Peyer's patch (tissue), 4 donors: ENCODE data around the gene PDE2A. TPM values are rescaled to one million over a fixed set of nuclear protein-coding genes. Genes with fewer than 3 reads are reported as not detected.
A peak's percentile ranks its signal among the peaks of the same experiment; 100 is the strongest.

Experiments
- DNase-seq, 3 donors: peaks; one replicate each; pipeline ENCODE4 v3.0.0-alpha.2; 2017 to 2019
- H3K27ac ChIP-seq, 4 donors: fragments of 200-600 bp; sonication (generic); one replicate each; pipeline ENCODE4 v1.5.1; 2016 to 2019
- H3K27me3 ChIP-seq, 2 donors: fragments of 200-600 bp; sonication (generic); one replicate each; pipeline ENCODE4 v1.5.1; 2019
- H3K36me3 ChIP-seq, 3 donors: fragments of 200-600 bp; sonication (generic); one replicate each; pipeline ENCODE4 v1.5.1; 2016 to 2019
- H3K4me1 ChIP-seq, 4 donors: fragments of 200-600 bp; sonication (generic); one replicate each; pipeline ENCODE4 v1.5.1; 2016 to 2019
- H3K4me3 ChIP-seq, 4 donors: fragments of 200-600 bp; sonication (generic); 1 replicate in 3 of 4; 2 replicates in 1 of 4; pipeline ENCODE4 v1.5.1; 2016 to 2019; ENCODE audit warnings: mild to moderate bottlenecking in 1 of 4
- H3K9me3 ChIP-seq, 4 donors: fragments of 200-600 bp; sonication (generic); one replicate each; pipeline ENCODE4 v1.5.1; 2016 to 2019; ENCODE audit warnings: mild to moderate bottlenecking in 1 of 4
- POLR2A ChIP-seq, 2 donors: fragments of 450-650 bp; IDR thresholded peaks; one replicate each; pipeline ENCODE4 v1.5.1; 2017; ENCODE audit warnings: antibody characterized with exemption in 2 of 2, mild to moderate bottlenecking in 2 of 2, moderate library complexity in 2 of 2
- total RNA-seq, 4 donors: library from RNA; depleted of rRNA; stranded (reverse); fragments of >200 nt; gene quantifications; one replicate each; pipeline ENCODE4 v1.1.0, GENCODE V29; 2016
- TF ChIP-seq, protein P1 (sequence below), 6 experiments: fragments of 450-650 bp in 4 of 6; fragments of 200-600 bp in 2 of 6; sonication (generic) in 1 of 6; IDR thresholded peaks; one replicate each; pipeline ENCODE4 v1.5.1; 2017 to 2019; ENCODE audit warnings: antibody characterized with exemption in 6 of 6, mild to moderate bottlenecking in 3 of 6, moderate library complexity in 1 of 6

Gene PDE2A
- total RNA-seq, 4 donors from 2014 or later, result 8.4 to 75.9 (median 33.1) TPM

DNA sequence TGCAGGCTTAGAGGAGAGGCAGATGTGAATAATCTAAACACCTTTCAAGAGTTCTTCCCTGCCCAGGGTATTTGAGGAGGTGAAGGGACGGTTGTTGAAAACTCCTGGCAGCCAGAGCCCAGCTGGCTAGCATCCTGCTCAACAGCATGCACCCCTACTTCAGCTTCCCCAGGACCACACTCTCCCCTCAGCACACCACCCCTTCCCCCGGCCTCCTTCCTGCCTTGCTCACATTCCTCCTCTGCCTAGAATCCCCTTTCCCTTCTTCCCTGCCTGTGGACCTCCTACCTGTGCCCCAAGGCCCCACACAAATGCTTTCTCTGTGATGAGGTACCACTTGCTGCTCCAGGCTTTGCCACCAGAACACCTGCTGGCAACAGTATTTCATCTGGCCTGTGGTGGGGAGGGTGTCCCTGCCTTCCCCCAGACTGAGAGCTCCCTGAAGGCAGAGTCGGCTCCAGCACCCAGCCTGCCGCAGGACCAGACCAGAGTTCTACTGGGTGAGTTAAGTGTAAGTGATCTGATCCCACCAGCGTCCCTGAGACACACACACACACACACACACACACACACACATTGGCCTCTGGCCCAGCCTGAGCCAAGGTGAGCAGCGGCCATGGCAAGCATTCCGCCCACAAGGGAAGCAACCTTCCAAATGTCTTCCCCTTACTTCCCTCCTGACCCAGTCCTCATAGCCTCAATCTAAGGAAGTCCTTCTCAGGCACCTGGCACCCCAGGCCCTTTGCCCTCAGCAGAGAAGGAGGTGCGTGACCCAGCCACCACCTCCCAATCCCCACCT, 79.5 kb downstream of the PDE2A start:
- H3K27ac ChIP-seq, result no peak overlapping the region
- DNase-seq, result no peak
- H3K36me3 ChIP-seq, result no peaks in the 10 kb centered on the region
- H3K27me3 ChIP-seq, result peaks cover 0 to 6% of the 10 kb centered on the region in 2 donors
- H3K4me1 ChIP-seq, result peaks cover 0 to 10% (median 4%) of the 10 kb centered on the region in 4 donors
- H3K9me3 ChIP-seq, result no peaks in the 10 kb centered on the region
- TF ChIP-seq, protein P1, sequence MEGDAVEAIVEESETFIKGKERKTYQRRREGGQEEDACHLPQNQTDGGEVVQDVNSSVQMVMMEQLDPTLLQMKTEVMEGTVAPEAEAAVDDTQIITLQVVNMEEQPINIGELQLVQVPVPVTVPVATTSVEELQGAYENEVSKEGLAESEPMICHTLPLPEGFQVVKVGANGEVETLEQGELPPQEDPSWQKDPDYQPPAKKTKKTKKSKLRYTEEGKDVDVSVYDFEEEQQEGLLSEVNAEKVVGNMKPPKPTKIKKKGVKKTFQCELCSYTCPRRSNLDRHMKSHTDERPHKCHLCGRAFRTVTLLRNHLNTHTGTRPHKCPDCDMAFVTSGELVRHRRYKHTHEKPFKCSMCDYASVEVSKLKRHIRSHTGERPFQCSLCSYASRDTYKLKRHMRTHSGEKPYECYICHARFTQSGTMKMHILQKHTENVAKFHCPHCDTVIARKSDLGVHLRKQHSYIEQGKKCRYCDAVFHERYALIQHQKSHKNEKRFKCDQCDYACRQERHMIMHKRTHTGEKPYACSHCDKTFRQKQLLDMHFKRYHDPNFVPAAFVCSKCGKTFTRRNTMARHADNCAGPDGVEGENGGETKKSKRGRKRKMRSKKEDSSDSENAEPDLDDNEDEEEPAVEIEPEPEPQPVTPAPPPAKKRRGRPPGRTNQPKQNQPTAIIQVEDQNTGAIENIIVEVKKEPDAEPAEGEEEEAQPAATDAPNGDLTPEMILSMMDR (IDR thresholded peaks at IDR 0.05), result no peak
- TF ChIP-seq POLR2A (IDR thresholded peaks at IDR 0.05), result no peak
- H3K4me3 ChIP-seq, result no peak overlapping the region

GRCh38 chr11:72592698-72593495, 81.3 kb downstream of the PDE2A start:
- no peak for TF ChIP-seq POLR2A (IDR thresholded peaks at IDR 0.05)
- TF ChIP-seq, protein P1 (IDR thresholded peaks at IDR 0.05), result no peak
- Histone ChIP-seq H3K27me3 (peaks cover 0 to 6% of the 10 kb centered on the region in 2 donors), H3K9me3 (no peaks in the 10 kb centered on the region), H3K27ac (no peak overlapping the region), H3K4me1 (peaks cover 0 to 12% (median 5%) of the 10 kb centered on the region in 4 donors), H3K4me3 (no peak overlapping the region), H3K36me3 (no peaks in the 10 kb centered on the region)
- peak in 1 of 3 donors; percentile 34 for DNase-seq

DNA sequence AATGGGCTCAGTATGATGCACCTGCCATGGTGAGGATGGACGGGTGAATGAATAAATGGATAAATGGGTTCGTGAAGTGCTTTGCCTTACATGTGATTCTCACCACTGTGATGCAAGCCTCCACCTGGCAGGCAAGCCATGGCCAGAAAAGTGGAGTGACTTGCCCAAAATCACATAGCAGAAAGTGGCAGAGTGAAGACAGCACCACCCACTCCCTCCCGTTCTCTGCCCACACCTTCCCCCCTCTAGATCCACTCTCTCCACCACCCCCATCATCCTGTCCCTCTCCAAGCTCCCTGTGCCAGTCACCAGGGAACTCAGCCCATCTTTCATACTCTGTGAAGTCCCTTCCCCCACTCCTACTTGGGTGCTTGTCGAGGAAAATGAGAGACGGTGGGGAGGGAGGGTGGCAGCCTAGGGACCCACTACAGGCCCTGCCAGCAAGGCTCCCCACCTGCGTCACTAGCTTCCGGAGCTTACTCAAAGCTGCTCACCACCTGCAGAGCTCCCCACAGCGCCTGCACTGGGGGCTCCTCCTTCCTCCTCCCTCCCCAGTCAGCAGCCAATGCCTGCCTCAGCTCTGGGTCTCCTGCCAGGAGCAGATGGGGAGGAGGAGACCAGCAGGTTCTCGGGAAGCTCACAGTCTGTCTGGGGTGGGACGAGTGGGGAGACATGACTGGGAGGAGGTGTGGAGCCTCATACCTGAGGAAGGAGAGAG, 82.3 kb downstream of the PDE2A start:
- H3K27ac ChIP-seq, result no peak overlapping the region
- H3K9me3 ChIP-seq, result no peaks in the 10 kb centered on the region
- H3K36me3 ChIP-seq, result no peaks in the 10 kb centered on the region
- peak in 2 of 3 donors; percentile 75 to 77 for DNase-seq
- TF ChIP-seq, protein P1 (IDR thresholded peaks at IDR 0.05), result no peak
- no peak for TF ChIP-seq POLR2A (IDR thresholded peaks at IDR 0.05)
- H3K4me1 ChIP-seq, result peaks cover 0 to 12% (median 5%) of the 10 kb centered on the region in 4 donors
- no peak overlapping the region for H3K4me3 ChIP-seq
- H3K27me3 ChIP-seq, result peaks cover 0 to 6% of the 10 kb centered on the region in 2 donors

- DNase-seq, result no peak
- Histone ChIP-seq H3K27ac (no peak overlapping the region), H3K4me3 (no peak overlapping the region), H3K9me3 (no peaks in the 10 kb centered on the region), H3K4me1 (peaks cover 0 to 14% (median 5%) of the 10 kb centered on the region in 4 donors), H3K27me3 (peaks cover 0 to 6% of the 10 kb centered on the region in 2 donors), H3K36me3 (no peaks in the 10 kb centered on the region)
- TF ChIP-seq, protein P1 (IDR thresholded peaks at IDR 0.05), result no peak
- no peak for TF ChIP-seq POLR2A (IDR thresholded peaks at IDR 0.05)
Observed at GRCh38 chr11:72591023-72591422, 83.2 kb downstream of the PDE2A start.
